ENCODE data around the gene THUMPD3. TPM values are rescaled to one million over a fixed set of nuclear protein-coding genes. Genes with fewer than 3 reads are reported as not detected.

THUMPD3 gene
- total and polyA plus RNA-seq, 2 of the 4 experiments (the other 2 are of a cell fraction): 28.2 to 43.9 TPM

- Histone ChIP-seq H2BK5ac (ENCODE audit: low read depth, low read length, poor library complexity, severe bottlenecking) (no peak overlapping the region), H2BK15ac (ENCODE audit: low read depth, low read length) (no peak overlapping the region), H3K4ac (ENCODE audit: low read depth, low read length) (no peak overlapping the region), H3K18ac (ENCODE audit: low read depth, low read length) (no peak overlapping the region), H3K14ac (replicated peaks; ENCODE audit: low read depth, low read length) (no peak overlapping the region), H2BK120ac (ENCODE audit: low read depth, low read length) (no peak overlapping the region), H3K4me3 (ENCODE audit: insufficient read depth, low read depth, low read length) (no peak overlapping the region), H3K23ac (ENCODE audit: low read depth, low read length) (no peak overlapping the region), H2AFZ (replicated peaks; ENCODE audit: low read length, poor library complexity) (no peak overlapping the region), H3K27me3 (ENCODE audit: control insufficient read depth, insufficient read depth, low read length) (no peaks in the 10 kb centered on the region), H2AK9ac (replicated peaks; ENCODE audit: low read depth, low read length, poor library complexity) (no peak overlapping the region), H3K36me3 (ENCODE audit: control insufficient read depth, insufficient read depth, low read length) (no peaks in the 10 kb centered on the region), H3K4me2 (ENCODE audit: low read depth, low read length) (peak overlapping the region; percentile 61), H3K56ac (ENCODE audit: extremely low read depth, insufficient read depth, low read length) (no peak overlapping the region), H4K20me1 (ENCODE audit: insufficient read depth, low read length) (peaks cover 100% of the 10 kb centered on the region), H3K9me1 (ENCODE audit: insufficient read depth, low read length) (peaks cover 8% of the 10 kb centered on the region; the same call in 1 of the 2 replicates), H3K9ac (ENCODE audit: low read depth, low read length) (no peak overlapping the region), H3K27ac (ENCODE audit: insufficient read depth, low read length) (no peak overlapping the region), H4K91ac (ENCODE audit: insufficient read depth, low read depth, low read length) (no peak overlapping the region), H3K9me3 (ENCODE audit: control insufficient read depth, insufficient read depth, low read length) (no peaks in the 10 kb centered on the region), H4K5ac (ENCODE audit: low read depth, low read length) (no peak overlapping the region), H2AK5ac (ENCODE audit: low read depth, low read length) (no peak overlapping the region), H2BK20ac (ENCODE audit: low read depth, low read length) (no peak overlapping the region), H4K8ac (ENCODE audit: low read depth in 2 of 2, low read length in 2 of 2) (no peak overlapping the region), H3K79me1 (ENCODE audit: low read depth in 1 of 2, low read length in 2 of 2) (peaks cover 0 to 24% of the 10 kb centered on the region in 2 experiments; a peak in 2 of 4 replicates), H3K4me1 (ENCODE audit: control insufficient read depth, insufficient read depth, low read length) (peaks cover 9% of the 10 kb centered on the region)
- in situ Hi-C loops (cut with MboI; ENCODE audit: low sequenced_read_pairs) (no loop called here), dilution Hi-C loops (cut with HindIII; ENCODE audit: low sequenced_read_pairs, unreplicated experiment) (no loop called here), intact Hi-C loops (cut with micrococcal nuclease) (no loop called here)
- DNase-seq (no peak), ATAC-seq (ENCODE audit: low read depth) (no peak)
- TF ChIP-seq RCOR1 (IDR thresholded peaks at IDR 0.05; ENCODE audit: insufficient replicate concordance, low read length) (no peak), NFE2L2 (IDR thresholded peaks at IDR 0.05; ENCODE audit: low read depth, low read length) (no peak), CEBPB (IDR thresholded peaks at IDR 0.05; ENCODE audit: low read depth, low read length) (no peak), FOS (IDR thresholded peaks at IDR 0.05; ENCODE audit: low read depth, low read length) (no peak), ELK1 (IDR thresholded peaks at IDR 0.05; ENCODE audit: borderline replicate concordance, low read depth, low read length) (no peak), USF2 (IDR thresholded peaks at IDR 0.05; ENCODE audit: low read depth, low read length) (no peak), CTCF (conservative IDR thresholded peaks at IDR 0.05; ENCODE audit: low read depth, low read length) (no peak), SMC3 (IDR thresholded peaks at IDR 0.05; ENCODE audit: low read depth, low read length) (no peak), RFX5 (IDR thresholded peaks at IDR 0.05; ENCODE audit: low read depth, low read length) (no peak), MXI1 (IDR thresholded peaks at IDR 0.05; ENCODE audit: borderline replicate concordance, low read depth, low read length) (no peak), RAD21 (IDR thresholded peaks at IDR 0.05; ENCODE audit: low read length) (no peak), MAFK (IDR thresholded peaks at IDR 0.05; ENCODE audit: low read depth, low read length) (no peak), POLR2A (IDR thresholded peaks at IDR 0.05; ENCODE audit: low read depth, low read length) (no peak), CHD1 (IDR thresholded peaks at IDR 0.05; ENCODE audit: low read depth, low read length) (no peak), BHLHE40 (IDR thresholded peaks at IDR 0.05; ENCODE audit: low read depth, low read length) (no peak), MAZ (IDR thresholded peaks at IDR 0.05; ENCODE audit: borderline replicate concordance, low read depth, low read length) (no peak)
- WGBS, 2 experiments (ENCODE audit: extremely low coverage in 2 of 2, insufficient read length in 1 of 2): no CpG with 5 or more reads among the region's 1 CpG
- no TSS peak for BruUV-seq (replicated peaks)
- ChIA-PET POLR2A (ENCODE audit: unreplicated experiment) (interaction anchor here (0.5 to 0.7 kb wide), 2 partner anchors 11 to 12 kb away, joined by 3 to 4 read pairs; no protein-coding TSS in a partner anchor), CTCF (no interaction called here)
Observed at GRCh38 chr3:9404680-9405079, 41.8 kb downstream of the THUMPD3 start.

All from IMR-90 (cell line).